Mesothelial cell of epicardium (in vitro differentiated cells): ENCODE results near the gene RGS9. TPM values are rescaled to one million over a fixed set of nuclear protein-coding genes. Genes with fewer than 3 reads are reported as not detected.

Source experiments
- DNase-seq, 2 experiments: peaks; one replicate each; pipeline ENCODE4 v3.0.0; 2021; ENCODE audit warnings: low spot score in 2 of 2; ENCODE audit not compliant: unreplicated experiment in 2 of 2
- H3K27ac Mint-ChIP-seq: 2 replicates; pipeline ENCODE4 v1.8.0; 2021; ENCODE audit warnings: mixed read lengths
- H3K27me3 Mint-ChIP-seq: 2 replicates; pipeline ENCODE4 v1.8.0; 2021; ENCODE audit warnings: low read depth, mixed read lengths
- H3K36me3 Mint-ChIP-seq: 2 replicates; pipeline ENCODE4 v1.8.0; 2021; ENCODE audit warnings: mixed read lengths
- H3K4me1 Mint-ChIP-seq: 2 replicates; pipeline ENCODE4 v1.8.0; 2021; ENCODE audit warnings: mixed read lengths
- H3K4me3 Mint-ChIP-seq: 2 replicates; pipeline ENCODE4 v1.8.0; 2021; ENCODE audit warnings: mild to moderate bottlenecking, moderate library complexity, mixed read lengths
- H3K9me3 Mint-ChIP-seq: 2 replicates; pipeline ENCODE4 v1.8.0; 2021; ENCODE audit warnings: mixed read lengths
- total RNA-seq: library from RNA; stranded (reverse); gene quantifications from 3 replicates; pipeline ENCODE4 v1.2.1, GENCODE V29; 2021
- TF ChIP-seq, protein P1 (sequence below): fragments of 200-600 bp; sonication (generic); IDR thresholded peaks from one replicate; pipeline ENCODE4 v1.5.0; 2021; ENCODE audit warnings: antibody characterized with exemption; ENCODE audit not compliant: unreplicated experiment

RGS9 gene
- total RNA-seq, 1 donor from 2014 or later: 8.9 TPM

DNA sequence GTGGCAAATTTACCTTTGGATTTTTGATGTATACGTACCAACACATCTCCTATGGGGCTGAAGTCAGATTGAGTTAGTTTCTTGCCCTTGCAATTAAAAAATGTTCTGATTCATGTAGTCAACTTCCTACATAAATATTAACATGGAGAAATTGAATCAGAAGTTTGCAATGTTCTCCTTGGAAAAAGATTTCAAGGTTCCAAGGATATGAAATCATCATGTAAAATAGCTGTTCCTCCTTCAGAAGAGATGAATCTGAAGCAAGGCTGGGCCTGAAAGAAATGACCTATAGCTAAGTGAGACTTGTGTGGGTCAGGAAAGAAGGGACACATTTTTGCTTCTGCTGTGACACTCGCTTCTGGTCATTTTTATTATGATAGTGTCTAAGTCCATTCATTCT, 131.7 kb downstream of the RGS9 start:
- TF ChIP-seq, protein P1, sequence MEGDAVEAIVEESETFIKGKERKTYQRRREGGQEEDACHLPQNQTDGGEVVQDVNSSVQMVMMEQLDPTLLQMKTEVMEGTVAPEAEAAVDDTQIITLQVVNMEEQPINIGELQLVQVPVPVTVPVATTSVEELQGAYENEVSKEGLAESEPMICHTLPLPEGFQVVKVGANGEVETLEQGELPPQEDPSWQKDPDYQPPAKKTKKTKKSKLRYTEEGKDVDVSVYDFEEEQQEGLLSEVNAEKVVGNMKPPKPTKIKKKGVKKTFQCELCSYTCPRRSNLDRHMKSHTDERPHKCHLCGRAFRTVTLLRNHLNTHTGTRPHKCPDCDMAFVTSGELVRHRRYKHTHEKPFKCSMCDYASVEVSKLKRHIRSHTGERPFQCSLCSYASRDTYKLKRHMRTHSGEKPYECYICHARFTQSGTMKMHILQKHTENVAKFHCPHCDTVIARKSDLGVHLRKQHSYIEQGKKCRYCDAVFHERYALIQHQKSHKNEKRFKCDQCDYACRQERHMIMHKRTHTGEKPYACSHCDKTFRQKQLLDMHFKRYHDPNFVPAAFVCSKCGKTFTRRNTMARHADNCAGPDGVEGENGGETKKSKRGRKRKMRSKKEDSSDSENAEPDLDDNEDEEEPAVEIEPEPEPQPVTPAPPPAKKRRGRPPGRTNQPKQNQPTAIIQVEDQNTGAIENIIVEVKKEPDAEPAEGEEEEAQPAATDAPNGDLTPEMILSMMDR: no peak
- peaks cover 32% of the 10 kb centered on the region for H3K9me3 Mint-ChIP-seq
- H3K27ac Mint-ChIP-seq: no peak overlapping the region
- no peak overlapping the region for H3K4me3 Mint-ChIP-seq
- H3K36me3 Mint-ChIP-seq: no peaks in the 10 kb centered on the region
- H3K4me1 Mint-ChIP-seq: peaks cover 6% of the 10 kb centered on the region
- DNase-seq: no peak
- H3K27me3 Mint-ChIP-seq: no peaks in the 10 kb centered on the region

DNA sequence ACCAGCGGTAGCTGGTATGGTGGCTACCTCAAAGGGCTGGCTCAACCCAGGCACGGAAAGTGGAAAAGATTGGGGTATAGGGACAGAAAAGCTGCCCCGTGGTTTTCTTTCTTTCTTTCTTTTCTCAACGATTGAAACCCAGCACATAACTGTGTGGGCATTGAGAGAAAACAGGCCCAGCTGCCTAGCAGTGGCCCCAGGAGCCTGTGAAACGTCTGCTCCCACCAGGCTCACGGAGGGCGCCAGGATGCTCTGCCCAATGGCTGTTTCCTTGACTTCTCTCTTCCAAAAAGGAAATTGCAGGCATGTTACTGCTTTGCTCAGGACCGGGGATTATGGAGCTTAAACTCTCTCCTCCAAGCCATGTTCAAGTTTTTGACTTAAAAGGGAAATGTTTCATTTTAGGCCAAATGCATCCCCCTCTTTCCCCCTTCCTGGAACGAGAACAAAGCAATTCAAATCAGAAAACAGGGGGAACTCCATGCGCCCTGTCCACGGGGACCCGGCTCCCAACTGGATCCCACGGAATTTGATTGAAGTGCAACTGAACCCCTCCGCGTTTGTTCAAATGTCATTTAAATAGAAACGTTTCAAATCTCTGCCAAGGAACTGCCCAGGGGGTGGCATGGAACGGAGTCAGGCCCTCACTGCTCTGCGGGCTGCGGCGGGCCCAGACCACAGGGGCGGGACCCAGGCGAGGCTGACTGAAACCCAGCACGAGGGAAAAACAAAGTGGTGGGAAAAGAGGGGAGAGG, 133.5 kb downstream of the RGS9 start:
- peak overlapping the region; percentile 91 for H3K27ac Mint-ChIP-seq
- no peak overlapping the region for H3K4me3 Mint-ChIP-seq
- H3K4me1 Mint-ChIP-seq: peaks cover 6% of the 10 kb centered on the region
- H3K27me3 Mint-ChIP-seq: no peaks in the 10 kb centered on the region
- TF ChIP-seq, protein P1: no peak
- DNase-seq: no peak
- H3K9me3 Mint-ChIP-seq: peaks cover 33% of the 10 kb centered on the region
- no peaks in the 10 kb centered on the region for H3K36me3 Mint-ChIP-seq

DNA sequence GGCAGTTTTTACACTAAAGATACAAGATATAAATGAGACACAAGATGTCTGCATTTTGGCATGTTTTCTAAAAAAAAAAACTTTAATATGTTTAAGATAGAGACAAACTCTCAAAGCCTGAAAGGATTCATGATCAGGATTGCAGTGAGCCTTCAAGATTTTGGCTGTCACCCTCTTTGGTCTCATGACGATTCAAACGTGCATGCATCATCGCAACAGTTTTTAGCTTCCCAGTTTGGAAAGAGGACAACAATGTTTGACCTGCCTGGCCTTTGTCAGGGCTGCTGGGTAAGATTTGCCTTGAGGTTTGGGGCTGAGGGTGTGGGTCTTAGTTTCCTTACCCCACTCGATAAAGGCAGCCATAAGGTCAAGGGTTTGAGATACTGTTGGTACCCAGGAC, 134.1 kb downstream of the RGS9 start:
- no peaks in the 10 kb centered on the region for H3K27me3 Mint-ChIP-seq
- DNase-seq: no peak
- peaks cover 6% of the 10 kb centered on the region for H3K4me1 Mint-ChIP-seq
- H3K36me3 Mint-ChIP-seq: no peaks in the 10 kb centered on the region
- peaks cover 28% of the 10 kb centered on the region for H3K9me3 Mint-ChIP-seq
- no peak overlapping the region for H3K4me3 Mint-ChIP-seq
- TF ChIP-seq, protein P1: no peak
- H3K27ac Mint-ChIP-seq: peak overlapping the region; percentile 91

Other genes with a start within 250 kb of the RGS9 start
- gene LRRC37A3, start 217.9 kb upstream of the RGS9 start, total RNA-seq: 31.5 to 34.7 TPM (median 34.7 TPM) in 3 replicates
- 36.2 to 37.7 TPM (median 37.7 TPM) in 3 replicates for gene GNA13, start 80.6 kb upstream of the RGS9 start, total RNA-seq